IPS-18a (cell line): ENCODE results near the gene GPR18.
A peak's percentile ranks its signal among the peaks of the same experiment; 100 is the strongest.
"Not testable (repeated sequence)": the region's sequence is repeated elsewhere in the genome, so short reads cannot be mapped to it uniquely, and the experiment has no call there.

Experiments
- H3K27ac ChIP-seq: one replicate; pipeline ENCODE4 v1.5.1; 2013; ENCODE audit warnings: low read length
- H3K27me3 ChIP-seq: one replicate; pipeline ENCODE4 v1.6.1; 2013; ENCODE audit warnings: mild to moderate bottlenecking, low read length; ENCODE audit not compliant: control insufficient read depth, insufficient read depth
- H3K36me3 ChIP-seq: one replicate; pipeline ENCODE4 v1.6.1; 2013; ENCODE audit warnings: low read depth, low read length; ENCODE audit not compliant: control insufficient read depth
- H3K4me1 ChIP-seq: one replicate; pipeline ENCODE4 v1.6.1; 2013; ENCODE audit warnings: low read depth, low read length; ENCODE audit not compliant: control insufficient read depth
- H3K4me3 ChIP-seq: one replicate; pipeline ENCODE4 v1.5.1; 2013; ENCODE audit warnings: low read length
- H3K9ac ChIP-seq: one replicate; pipeline ENCODE4 v1.6.1; 2013; ENCODE audit warnings: mild to moderate bottlenecking, low read length, moderate library complexity
- H3K9me3 ChIP-seq: one replicate; pipeline ENCODE4 v1.6.1; 2013; ENCODE audit warnings: low read depth, low read length; ENCODE audit not compliant: control insufficient read depth

GPR18 gene

GRCh38 chr13:99214232-99214631 lies 43.9 kb downstream of the GPR18 start:
- Histone ChIP-seq H3K9ac (no peak overlapping the region), H3K27me3 (no peaks in the 10 kb centered on the region), H3K4me1 (peaks cover 10% of the 10 kb centered on the region), H3K27ac (no peak overlapping the region), H3K9me3 (no peaks in the 10 kb centered on the region), H3K4me3 (peak overlapping the region; percentile 7), H3K36me3 (no peaks in the 10 kb centered on the region)

GRCh38 chr13:99211421-99212035 lies 46.7 kb downstream of the GPR18 start:
- Histone ChIP-seq H3K27ac (no peak overlapping the region), H3K4me3 (no peak overlapping the region), H3K27me3 (no peaks in the 10 kb centered on the region), H3K4me1 (peaks cover 10% of the 10 kb centered on the region), H3K9me3 (no peaks in the 10 kb centered on the region), H3K36me3 (no peaks in the 10 kb centered on the region), H3K9ac (no peak overlapping the region)

- H3K9ac ChIP-seq, H3K9me3 ChIP-seq, H3K27me3 ChIP-seq, H3K4me1 ChIP-seq, H3K36me3 ChIP-seq, H3K27ac ChIP-seq, H3K4me3 ChIP-seq: not testable (repeated sequence)
These were observed 47.6 kb downstream of the GPR18 start for GRCh38 chr13:99210627-99211026.

GRCh38 chr13:99208845-99209527 lies 49.2 kb downstream of the GPR18 start:
- H3K9me3 ChIP-seq = no peaks in the 10 kb centered on the region
- H3K4me1 ChIP-seq = peaks cover under 1% of the 10 kb centered on the region
- H3K4me3 ChIP-seq = no peak overlapping the region
- no peak overlapping the region for H3K9ac ChIP-seq
- H3K27ac ChIP-seq = no peak overlapping the region
- peaks cover 4% of the 10 kb centered on the region for H3K36me3 ChIP-seq
- H3K27me3 ChIP-seq = no peaks in the 10 kb centered on the region

- no peaks in the 10 kb centered on the region for H3K9me3 ChIP-seq
- no peak overlapping the region for H3K9ac ChIP-seq
- H3K27me3 ChIP-seq = no peaks in the 10 kb centered on the region
- no peaks in the 10 kb centered on the region for H3K4me1 ChIP-seq
- no peak overlapping the region for H3K27ac ChIP-seq
- H3K4me3 ChIP-seq = no peak overlapping the region
- peaks cover 4% of the 10 kb centered on the region for H3K36me3 ChIP-seq
These were observed 50.0 kb downstream of the GPR18 start for GRCh38 chr13:99208185-99208584.

GRCh38 chr13:99207511-99207910 lies 50.7 kb downstream of the GPR18 start:
- H3K27ac ChIP-seq = no peak overlapping the region
- H3K4me3 ChIP-seq = no peak overlapping the region
- no peaks in the 10 kb centered on the region for H3K9me3 ChIP-seq
- peaks cover 4% of the 10 kb centered on the region for H3K36me3 ChIP-seq
- H3K27me3 ChIP-seq = no peaks in the 10 kb centered on the region
- H3K4me1 ChIP-seq = no peaks in the 10 kb centered on the region
- H3K9ac ChIP-seq = no peak overlapping the region

- Histone ChIP-seq H3K9me3 (no peaks in the 10 kb centered on the region), H3K27ac (no peak overlapping the region), H3K4me3 (no peak overlapping the region), H3K4me1 (peaks cover 3% of the 10 kb centered on the region), H3K27me3 (no peaks in the 10 kb centered on the region), H3K9ac (no peak overlapping the region), H3K36me3 (peaks cover 4% of the 10 kb centered on the region)
These were observed 51.3 kb downstream of the GPR18 start for GRCh38 chr13:99206873-99207272.

GRCh38 chr13:99206226-99206625 lies 52.0 kb downstream of the GPR18 start:
- H3K4me1 ChIP-seq = peaks cover 3% of the 10 kb centered on the region
- no peak overlapping the region for H3K27ac ChIP-seq
- no peaks in the 10 kb centered on the region for H3K9me3 ChIP-seq
- H3K36me3 ChIP-seq = peaks cover 4% of the 10 kb centered on the region
- H3K27me3 ChIP-seq = no peaks in the 10 kb centered on the region
- H3K4me3 ChIP-seq = no peak overlapping the region
- H3K9ac ChIP-seq = no peak overlapping the region

- Histone ChIP-seq H3K9me3 (no peaks in the 10 kb centered on the region), H3K27me3 (no peaks in the 10 kb centered on the region), H3K9ac (no peak overlapping the region), H3K36me3 (peaks cover 4% of the 10 kb centered on the region), H3K4me3 (no peak overlapping the region), H3K27ac (no peak overlapping the region), H3K4me1 (peaks cover 3% of the 10 kb centered on the region)
These were observed 52.5 kb downstream of the GPR18 start for GRCh38 chr13:99205621-99206220.
